Naive B cell (primary cell): ENCODE data around the gene WDR72. TPM values are rescaled to one million over a fixed set of nuclear protein-coding genes. Genes with fewer than 3 reads are reported as not detected.
"Not testable (repeated sequence)": the region's sequence is repeated elsewhere in the genome, so short reads cannot be mapped to it uniquely, and the experiment has no call there.

Experiments used
- ATAC-seq, 2 donors: fragments of 150-1000 bp; cut with Tn5 transposase; 2 replicates each; pipeline ENCODE4 v1.10.0; 2021; ENCODE audit warnings: low read depth in 2 of 2, mild to moderate bottlenecking in 2 of 2, moderate library complexity in 2 of 2
- DNase-seq: peaks from one replicate; pipeline ENCODE4 v3.0.0; 2022
- H3K27ac Mint-ChIP-seq, 6 donors: one replicate each; pipeline ENCODE4 v1.8.0; 2020 to 2022; ENCODE audit warnings: mild to moderate bottlenecking in 6 of 6, mixed read lengths in 6 of 6, moderate library complexity in 5 of 6, inconsistent platforms in 2 of 6
- H3K27me3 Mint-ChIP-seq, 3 donors: one replicate each; pipeline ENCODE4 v1.8.0; 2021 to 2022; ENCODE audit warnings: mixed read lengths in 3 of 3, mild to moderate bottlenecking in 1 of 3
- H3K36me3 Mint-ChIP-seq, 2 donors: one replicate each; pipeline ENCODE4 v1.8.0; 2020 to 2022; ENCODE audit warnings: mixed read lengths in 2 of 2, inconsistent platforms in 1 of 2, mild to moderate bottlenecking in 1 of 2
- H3K4me1 Mint-ChIP-seq, 3 donors: one replicate each; pipeline ENCODE4 v1.8.0; 2020 to 2022; ENCODE audit warnings: mixed read lengths in 3 of 3, inconsistent platforms in 1 of 3, mild to moderate bottlenecking in 1 of 3, moderate library complexity in 1 of 3
- H3K4me3 Mint-ChIP-seq, 8 donors: one replicate each; pipeline ENCODE4 v1.8.0; 2020 to 2022; ENCODE audit warnings: mild to moderate bottlenecking in 8 of 8, mixed read lengths in 8 of 8, moderate library complexity in 8 of 8, inconsistent platforms in 2 of 8
- H3K9me3 Mint-ChIP-seq, 7 donors: one replicate each; pipeline ENCODE4 v1.8.0; 2020 to 2022; ENCODE audit warnings: mixed read lengths in 7 of 7, mild to moderate bottlenecking in 5 of 7, inconsistent platforms in 2 of 7, moderate library complexity in 1 of 7
- polyA plus RNA-seq, 6 donors: library from polyadenylated mRNA; unstranded; fragments of 300-500 nt; fragmentation: Illumina TruSeq; gene quantifications; one replicate each; pipeline ENCODE4 v1.2.3, GENCODE V29; 2021; ENCODE audit warnings: low read depth in 6 of 6

The WDR72 gene
- not detected for polyA plus RNA-seq

DNA sequence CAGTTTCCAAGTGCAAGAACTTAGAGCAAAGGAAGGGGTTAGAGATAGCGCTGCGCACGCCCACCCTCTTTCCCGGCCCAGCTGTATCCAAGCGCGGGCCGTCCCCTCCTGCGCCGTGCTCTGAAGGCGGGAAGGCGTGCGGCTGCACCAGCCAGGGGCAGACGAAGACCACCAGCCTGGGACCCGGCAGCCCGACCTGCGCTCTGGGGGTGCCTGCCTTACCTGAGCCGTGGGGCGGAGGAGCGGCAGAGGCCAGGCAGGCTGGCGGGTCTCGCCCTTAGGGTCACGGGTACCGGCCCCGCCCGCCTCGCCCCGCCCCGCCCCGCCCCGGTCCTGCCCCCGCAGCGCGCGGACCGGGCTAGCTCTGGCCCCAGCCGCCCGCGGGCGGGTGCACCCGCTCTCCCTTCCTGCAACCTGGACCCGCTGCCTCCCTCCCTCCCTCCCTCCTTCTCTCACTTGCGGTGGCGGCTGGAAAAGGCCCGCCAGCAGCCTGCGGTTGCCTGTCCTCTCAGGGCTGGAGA lies at the start of gene WDR72:
TSS of gene WDR72 (minus strand) at position 253 of the 521 bp plus-strand sequence. CDS start 26,514 bp downstream, outside the sequence.
- H3K27me3 Mint-ChIP-seq, result peaks cover 30 to 60% (median 44%) of the 10 kb centered on the region in 3 donors
- no peak for DNase-seq
- H3K27ac Mint-ChIP-seq, result no peak within 1 kb of the TSS

GRCh38 chr15:53808058-53808706 lies 48.7 kb upstream of the WDR72 start:
- no peaks in the 10 kb centered on the region for H3K36me3 Mint-ChIP-seq
- no peak overlapping the region for H3K27ac Mint-ChIP-seq
- no peaks in the 10 kb centered on the region for H3K4me1 Mint-ChIP-seq
- DNase-seq (no peak), ATAC-seq (no peak)
- no peak overlapping the region for H3K4me3 Mint-ChIP-seq
- H3K9me3 Mint-ChIP-seq, result peaks cover 0 to 2% (median 0%) of the 10 kb centered on the region in 7 donors
- H3K27me3 Mint-ChIP-seq, result no peaks in the 10 kb centered on the region

More for the DNA sequence above, at the start of gene WDR72:
- peaks cover 0 to 3% (median 0%) of the 10 kb centered on the region in 3 donors for H3K4me1 Mint-ChIP-seq
- H3K9me3 Mint-ChIP-seq, result peaks cover 3 to 21% (median 6%) of the 10 kb centered on the region in 7 donors
- peaks cover 0 to 6% of the 10 kb centered on the region in 2 donors for H3K36me3 Mint-ChIP-seq
- no peak for ATAC-seq
- peak within 1 kb of the TSS in 1 of 8 donors; percentile 6 for H3K4me3 Mint-ChIP-seq

- Mint-ChIP-seq H3K27me3 (no peaks in the 10 kb centered on the region), H3K4me1 (no peaks in the 10 kb centered on the region), H3K9me3 (peaks cover 0 to 2% (median 0%) of the 10 kb centered on the region in 7 donors), H3K36me3 (no peaks in the 10 kb centered on the region), H3K4me3 (no peak overlapping the region), H3K27ac (no peak overlapping the region)
- DNase-seq (no peak), ATAC-seq (no peak)
These were observed 48.0 kb upstream of the WDR72 start for GRCh38 chr15:53807501-53807900.

DNA sequence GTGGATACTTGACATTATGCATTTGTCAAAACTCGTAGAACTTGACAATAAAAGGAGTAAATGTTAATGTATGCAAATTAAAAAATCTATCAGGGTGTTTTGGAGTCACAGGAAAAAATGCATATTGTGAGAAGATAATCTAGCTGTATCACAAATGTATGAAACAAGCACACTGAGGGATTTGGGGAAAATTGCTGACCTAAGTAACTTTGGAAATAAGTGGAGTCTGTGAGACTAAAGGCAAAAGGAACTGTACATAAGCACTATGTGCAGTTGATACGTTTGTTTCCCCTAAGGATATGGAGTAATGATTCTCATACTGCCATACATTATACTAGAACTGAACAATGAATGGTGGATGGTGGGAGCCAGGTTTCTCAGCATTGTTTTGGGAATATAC lies 43.2 kb upstream of the WDR72 start:
- no peaks in the 10 kb centered on the region for H3K27me3 Mint-ChIP-seq
- ATAC-seq (no peak), DNase-seq (no peak)
- H3K4me1 Mint-ChIP-seq, result no peaks in the 10 kb centered on the region
- H3K27ac Mint-ChIP-seq, result no peak overlapping the region
- no peaks in the 10 kb centered on the region for H3K36me3 Mint-ChIP-seq
- H3K9me3 Mint-ChIP-seq, result peaks cover 0 to 3% (median 0%) of the 10 kb centered on the region in 7 donors
- no peak overlapping the region for H3K4me3 Mint-ChIP-seq

DNA sequence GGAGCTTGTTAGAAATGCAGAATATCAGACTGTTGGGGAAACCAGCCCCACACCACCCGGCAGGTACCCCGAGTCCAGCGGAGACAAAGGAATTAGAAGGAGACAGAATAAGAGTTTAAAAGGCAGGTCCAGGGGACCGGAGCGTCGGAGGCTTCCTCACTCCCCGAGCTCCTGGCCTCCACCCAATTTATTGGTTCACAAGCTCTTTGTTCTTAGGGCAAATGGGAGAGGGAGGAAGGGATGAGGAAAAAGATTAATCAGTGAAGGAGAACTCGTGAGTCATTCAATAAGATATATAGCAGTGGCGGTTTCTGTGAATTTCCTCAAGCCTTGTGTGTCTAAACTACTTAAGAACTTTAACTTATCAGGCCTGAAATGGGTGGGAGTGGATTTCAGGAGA lies 32.1 kb upstream of the WDR72 start:
- H3K4me3 Mint-ChIP-seq, result no peak overlapping the region
- H3K9me3 Mint-ChIP-seq, result peaks cover 0 to 4% (median 0%) of the 10 kb centered on the region in 7 donors
- H3K4me1 Mint-ChIP-seq, result no peaks in the 10 kb centered on the region
- no peaks in the 10 kb centered on the region for H3K36me3 Mint-ChIP-seq
- DNase-seq (no peak), ATAC-seq (no peak)
- no peak overlapping the region for H3K27ac Mint-ChIP-seq
- peaks cover 14 to 25% (median 18%) of the 10 kb centered on the region in 3 donors for H3K27me3 Mint-ChIP-seq

- H3K4me1 Mint-ChIP-seq, result no peaks in the 10 kb centered on the region
- H3K36me3 Mint-ChIP-seq, result no peaks in the 10 kb centered on the region
- DNase-seq, result no peak
- no peak for ATAC-seq
- H3K9me3 Mint-ChIP-seq, result peaks cover 0 to 10% (median 0%) of the 10 kb centered on the region in 7 donors
- H3K27me3 Mint-ChIP-seq, result peaks cover 14 to 21% (median 18%) of the 10 kb centered on the region in 3 donors
- no peak overlapping the region for H3K4me3 Mint-ChIP-seq
- no peak overlapping the region for H3K27ac Mint-ChIP-seq
These were observed 30.4 kb upstream of the WDR72 start for GRCh38 chr15:53789654-53790375.

GRCh38 chr15:53786401-53786800 lies 26.9 kb upstream of the WDR72 start:
- no peak for ATAC-seq
- H3K9me3 Mint-ChIP-seq, result peaks cover 5 to 24% (median 10%) of the 10 kb centered on the region in 7 donors

DNA sequence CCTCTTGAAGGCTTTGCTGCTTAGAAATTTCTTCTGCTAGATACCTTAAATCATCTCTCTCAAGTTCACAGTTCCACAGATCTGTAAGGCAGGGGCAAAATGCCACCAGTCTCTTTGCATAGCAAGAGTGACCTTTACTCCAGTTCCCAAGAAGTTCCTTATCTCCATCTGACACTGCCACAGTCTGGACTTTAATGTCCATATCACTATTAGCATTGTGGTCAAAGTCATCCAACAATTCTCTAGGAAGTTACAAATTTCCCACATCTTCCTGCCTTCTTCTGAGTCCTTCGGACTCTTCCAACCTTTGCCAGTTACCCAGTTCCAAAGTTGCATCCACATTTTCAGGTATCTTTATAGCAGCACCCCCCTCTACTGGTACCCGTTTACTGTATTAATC lies 25.8 kb upstream of the WDR72 start:
- H3K36me3 Mint-ChIP-seq, H3K27ac Mint-ChIP-seq, ATAC-seq, H3K4me1 Mint-ChIP-seq, DNase-seq, H3K4me3 Mint-ChIP-seq: not testable (repeated sequence)
- Mint-ChIP-seq H3K27me3 (peaks cover 0 to 11% (median 0%) of the 10 kb centered on the region in 3 donors), H3K9me3 (peaks cover 9 to 32% (median 11%) of the 10 kb centered on the region in 7 donors)

More at GRCh38 chr15:53786401-53786800, 26.9 kb upstream of the WDR72 start:
- DNase-seq, result no peak
- Mint-ChIP-seq H3K27ac (no peak overlapping the region), H3K36me3 (no peaks in the 10 kb centered on the region), H3K4me3 (no peak overlapping the region), H3K27me3 (peaks cover under 1 to 17% (median 4%) of the 10 kb centered on the region in 3 donors), H3K4me1 (no peaks in the 10 kb centered on the region)

GRCh38 chr15:53762916-53763315 lies 3.5 kb upstream of the WDR72 start:
- H3K36me3 Mint-ChIP-seq, result peaks cover 0 to 6% of the 10 kb centered on the region in 2 donors
- no peak overlapping the region for H3K27ac Mint-ChIP-seq
- DNase-seq (no peak), ATAC-seq (no peak)
- peak overlapping the region in 1 of 8 donors; percentile 32 for H3K4me3 Mint-ChIP-seq
- H3K9me3 Mint-ChIP-seq, result peaks cover 1 to 21% (median 4%) of the 10 kb centered on the region in 7 donors
- H3K4me1 Mint-ChIP-seq, result peaks cover 0 to 3% (median 0%) of the 10 kb centered on the region in 3 donors
- H3K27me3 Mint-ChIP-seq, result peaks cover 27 to 58% (median 31%) of the 10 kb centered on the region in 3 donors

GRCh38 chr15:53758412-53758811 lies 1.1 kb downstream of the WDR72 start:
- Mint-ChIP-seq H3K36me3 (peaks cover 0 to 6% of the 10 kb centered on the region in 2 donors), H3K4me3 (peak overlapping the region in 1 of 8 donors; percentile 55), H3K4me1 (peaks cover 0 to 3% (median 0%) of the 10 kb centered on the region in 3 donors), H3K9me3 (peaks cover 3 to 21% (median 6%) of the 10 kb centered on the region in 7 donors), H3K27ac (no peak overlapping the region), H3K27me3 (peaks cover 30 to 59% (median 44%) of the 10 kb centered on the region in 3 donors)
- DNase-seq, result no peak
- no peak for ATAC-seq

GRCh38 chr15:53757906-53758305 lies 1.6 kb downstream of the WDR72 start:
- peaks cover under 1 to 16% (median 5%) of the 10 kb centered on the region in 7 donors for H3K9me3 Mint-ChIP-seq
- peaks cover 0 to 3% (median 0%) of the 10 kb centered on the region in 3 donors for H3K4me1 Mint-ChIP-seq
- no peak overlapping the region for H3K4me3 Mint-ChIP-seq
- peaks cover 30 to 54% (median 40%) of the 10 kb centered on the region in 3 donors for H3K27me3 Mint-ChIP-seq
- ATAC-seq (no peak), DNase-seq (no peak)
- H3K27ac Mint-ChIP-seq, result no peak overlapping the region
- H3K36me3 Mint-ChIP-seq, result peaks cover 0 to 6% of the 10 kb centered on the region in 2 donors

DNA sequence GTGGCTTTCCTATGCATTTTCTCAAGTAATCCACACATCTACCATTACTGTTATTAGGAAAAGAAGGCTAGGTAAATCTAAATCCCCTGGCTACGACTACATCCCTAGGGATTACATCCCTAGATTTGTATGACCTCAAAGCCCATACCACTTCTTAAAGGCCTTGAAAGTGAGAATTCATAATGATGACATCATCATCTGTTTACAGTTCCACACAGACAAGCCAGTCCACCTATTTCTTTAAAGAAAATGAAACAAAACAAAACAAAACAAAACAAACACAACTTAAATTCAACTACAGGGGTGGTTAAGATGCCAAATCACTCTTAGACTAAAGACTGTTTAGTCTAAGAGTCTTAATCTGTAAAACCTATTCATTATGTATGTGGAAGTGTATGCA lies 5.7 kb downstream of the WDR72 start:
- H3K9me3 Mint-ChIP-seq, result peaks cover 0 to 3% (median 0%) of the 10 kb centered on the region in 7 donors
- no peak for DNase-seq
- no peak for ATAC-seq
- no peak overlapping the region for H3K27ac Mint-ChIP-seq
- H3K27me3 Mint-ChIP-seq, result peaks cover 12 to 24% (median 22%) of the 10 kb centered on the region in 3 donors
- peaks cover 0 to 3% (median 0%) of the 10 kb centered on the region in 3 donors for H3K4me1 Mint-ChIP-seq
- no peaks in the 10 kb centered on the region for H3K36me3 Mint-ChIP-seq
- no peak overlapping the region for H3K4me3 Mint-ChIP-seq

GRCh38 chr15:53752406-53752805 lies 7.1 kb downstream of the WDR72 start:
- no peak overlapping the region for H3K27ac Mint-ChIP-seq
- no peaks in the 10 kb centered on the region for H3K9me3 Mint-ChIP-seq
- no peak overlapping the region for H3K4me3 Mint-ChIP-seq
- ATAC-seq (no peak), DNase-seq (no peak)
- H3K27me3 Mint-ChIP-seq, result peaks cover 0 to 18% (median 13%) of the 10 kb centered on the region in 3 donors
- no peaks in the 10 kb centered on the region for H3K36me3 Mint-ChIP-seq
- no peaks in the 10 kb centered on the region for H3K4me1 Mint-ChIP-seq
